PFSK-1 (cell line): ENCODE data around the gene TMEM53.

Source experiments
- POLR2AphosphoS5 ChIP-seq: IDR thresholded peaks from 2 replicates; pipeline ENCODE4 v1.6.1; 2012; ENCODE audit warnings: low read depth, mild to moderate bottlenecking, control low read depth, low read length, moderate library complexity
- SIN3A ChIP-seq: IDR thresholded peaks from 2 replicates; pipeline ENCODE4 v1.6.1; 2012; ENCODE audit warnings: mild to moderate bottlenecking, low read length, moderate library complexity, borderline replicate concordance; ENCODE audit not compliant: insufficient read depth
- TAF1 ChIP-seq: IDR thresholded peaks from 2 replicates; pipeline ENCODE4 v1.6.1; 2012; ENCODE audit warnings: low read length, control low read depth, borderline replicate concordance; ENCODE audit not compliant: insufficient read depth
- TF ChIP-seq, protein P1 (sequence below), 2 experiments: IDR thresholded peaks; 2 replicates each; pipeline versions ENCODE4 v1.6.1 to v1.8.0; 2011 to 2012; ENCODE audit warnings: low read depth in 2 of 2, low read length in 2 of 2, control low read depth in 1 of 2, inconsistent platforms in 1 of 2, mild to moderate bottlenecking in 1 of 2, moderate library complexity in 1 of 2; ENCODE audit not compliant: insufficient read depth in 1 of 2

GRCh38 chr1:44681905-44682882 is 7.9 kb upstream of the TMEM53 start:
- no peak for TF ChIP-seq TAF1
- no peak for TF ChIP-seq POLR2AphosphoS5
- TF ChIP-seq, protein P1, sequence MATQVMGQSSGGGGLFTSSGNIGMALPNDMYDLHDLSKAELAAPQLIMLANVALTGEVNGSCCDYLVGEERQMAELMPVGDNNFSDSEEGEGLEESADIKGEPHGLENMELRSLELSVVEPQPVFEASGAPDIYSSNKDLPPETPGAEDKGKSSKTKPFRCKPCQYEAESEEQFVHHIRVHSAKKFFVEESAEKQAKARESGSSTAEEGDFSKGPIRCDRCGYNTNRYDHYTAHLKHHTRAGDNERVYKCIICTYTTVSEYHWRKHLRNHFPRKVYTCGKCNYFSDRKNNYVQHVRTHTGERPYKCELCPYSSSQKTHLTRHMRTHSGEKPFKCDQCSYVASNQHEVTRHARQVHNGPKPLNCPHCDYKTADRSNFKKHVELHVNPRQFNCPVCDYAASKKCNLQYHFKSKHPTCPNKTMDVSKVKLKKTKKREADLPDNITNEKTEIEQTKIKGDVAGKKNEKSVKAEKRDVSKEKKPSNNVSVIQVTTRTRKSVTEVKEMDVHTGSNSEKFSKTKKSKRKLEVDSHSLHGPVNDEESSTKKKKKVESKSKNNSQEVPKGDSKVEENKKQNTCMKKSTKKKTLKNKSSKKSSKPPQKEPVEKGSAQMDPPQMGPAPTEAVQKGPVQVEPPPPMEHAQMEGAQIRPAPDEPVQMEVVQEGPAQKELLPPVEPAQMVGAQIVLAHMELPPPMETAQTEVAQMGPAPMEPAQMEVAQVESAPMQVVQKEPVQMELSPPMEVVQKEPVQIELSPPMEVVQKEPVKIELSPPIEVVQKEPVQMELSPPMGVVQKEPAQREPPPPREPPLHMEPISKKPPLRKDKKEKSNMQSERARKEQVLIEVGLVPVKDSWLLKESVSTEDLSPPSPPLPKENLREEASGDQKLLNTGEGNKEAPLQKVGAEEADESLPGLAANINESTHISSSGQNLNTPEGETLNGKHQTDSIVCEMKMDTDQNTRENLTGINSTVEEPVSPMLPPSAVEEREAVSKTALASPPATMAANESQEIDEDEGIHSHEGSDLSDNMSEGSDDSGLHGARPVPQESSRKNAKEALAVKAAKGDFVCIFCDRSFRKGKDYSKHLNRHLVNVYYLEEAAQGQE (IDR thresholded peaks at IDR 0.05; ENCODE audit: insufficient read depth in 1 of 2, low read depth in 2 of 2, low read length in 2 of 2) = no peak
- no peak for TF ChIP-seq SIN3A
